Skeletal muscle tissue (tissue), 4 donors: Measurements from ENCODE around the gene DLGAP1. TPM values are rescaled to one million over a fixed set of nuclear protein-coding genes. Genes with fewer than 3 reads are reported as not detected.

Experiments used
- H3K27ac ChIP-seq: one replicate; pipeline ENCODE4 v1.7.0; 2013; ENCODE audit warnings: mild to moderate bottlenecking, low read depth, low read length, inconsistent platforms
- H3K27me3 ChIP-seq, 3 donors: one replicate each; pipeline ENCODE4 v1.7.0; 2013; ENCODE audit warnings: low read length in 3 of 3; ENCODE audit not compliant: control insufficient read depth in 3 of 3, insufficient read depth in 3 of 3
- H3K36me3 ChIP-seq, 3 donors: one replicate each; pipeline ENCODE4 v1.7.0; 2013; ENCODE audit warnings: low read length in 3 of 3; ENCODE audit not compliant: control insufficient read depth in 3 of 3, insufficient read depth in 3 of 3
- H3K4me1 ChIP-seq, 3 donors: one replicate each; pipeline ENCODE4 v1.7.0; 2013; ENCODE audit warnings: low read length in 3 of 3, mild to moderate bottlenecking in 3 of 3; ENCODE audit not compliant: control insufficient read depth in 3 of 3, insufficient read depth in 3 of 3
- H3K4me3 ChIP-seq, 3 donors: one replicate each; pipeline ENCODE4 v1.7.0; 2013; ENCODE audit warnings: low read length in 3 of 3
- H3K9ac ChIP-seq, 3 donors: one replicate each; pipeline ENCODE4 v1.7.0; 2013; ENCODE audit warnings: low read length in 3 of 3, mild to moderate bottlenecking in 3 of 3, moderate library complexity in 2 of 3, low read depth in 1 of 3
- H3K9me3 ChIP-seq, 3 donors: one replicate each; pipeline ENCODE4 v1.7.0; 2013; ENCODE audit warnings: low read length in 3 of 3; ENCODE audit not compliant: control insufficient read depth in 3 of 3
- total RNA-seq: library from RNA; depleted of rRNA; stranded (reverse); fragments of >200 nt; gene quantifications from one replicate; pipeline ENCODE4 v1.2.3, GENCODE V29; 2014
- donor health status: Osteomylitis.

The DLGAP1 gene
- total RNA-seq, 1 donor from 2014 or later: 0.52 TPM

DNA sequence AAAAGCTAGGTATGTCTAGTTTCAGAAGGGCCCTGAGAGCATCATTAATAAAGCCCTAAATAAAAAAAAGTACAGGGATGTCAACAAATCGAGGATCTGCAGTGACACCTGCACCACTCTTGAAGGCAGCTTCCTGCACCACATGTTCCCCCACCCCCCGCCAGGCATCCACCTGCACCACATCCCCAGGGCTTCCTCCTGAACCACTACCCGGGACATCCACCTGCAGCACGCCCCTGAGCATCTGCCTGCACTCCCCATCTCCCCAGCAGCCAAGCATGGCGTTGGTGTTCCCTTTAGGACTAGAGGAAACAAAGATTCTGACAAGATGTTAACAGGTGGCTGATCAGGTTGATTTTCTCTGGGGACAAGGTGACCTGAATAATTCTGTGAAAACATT is 55.2 kb downstream of the DLGAP1 start:
- H3K27ac ChIP-seq: no peak overlapping the region
- H3K9ac ChIP-seq: no peak overlapping the region
- no peak overlapping the region for H3K4me3 ChIP-seq
- no peaks in the 10 kb centered on the region for H3K36me3 ChIP-seq
- no peaks in the 10 kb centered on the region for H3K4me1 ChIP-seq
- no peaks in the 10 kb centered on the region for H3K9me3 ChIP-seq
- H3K27me3 ChIP-seq: no peaks in the 10 kb centered on the region

DNA sequence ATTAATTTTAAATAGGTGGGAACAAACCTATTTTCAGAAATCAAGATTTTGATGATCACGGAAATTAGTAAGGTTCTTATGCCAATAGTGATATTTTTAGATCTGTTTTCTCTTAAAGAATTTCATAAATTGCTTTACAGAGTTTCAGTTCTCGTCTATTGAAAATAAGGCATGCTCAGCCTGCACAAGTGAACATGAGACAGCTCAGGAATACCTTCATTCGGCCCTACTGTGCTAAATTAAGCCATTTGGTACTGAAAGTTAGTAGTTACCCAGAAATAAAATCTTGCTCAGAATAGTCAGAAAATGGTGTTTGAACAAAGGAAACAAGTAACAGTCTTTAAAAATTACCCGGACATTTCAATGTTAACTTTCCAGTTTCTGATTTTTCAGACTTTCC is 60.4 kb downstream of the DLGAP1 start:
- no peaks in the 10 kb centered on the region for H3K27me3 ChIP-seq
- H3K36me3 ChIP-seq: no peaks in the 10 kb centered on the region
- H3K4me1 ChIP-seq: no peaks in the 10 kb centered on the region
- no peaks in the 10 kb centered on the region for H3K9me3 ChIP-seq
- no peak overlapping the region for H3K27ac ChIP-seq
- no peak overlapping the region for H3K4me3 ChIP-seq
- H3K9ac ChIP-seq: no peak overlapping the region

DNA sequence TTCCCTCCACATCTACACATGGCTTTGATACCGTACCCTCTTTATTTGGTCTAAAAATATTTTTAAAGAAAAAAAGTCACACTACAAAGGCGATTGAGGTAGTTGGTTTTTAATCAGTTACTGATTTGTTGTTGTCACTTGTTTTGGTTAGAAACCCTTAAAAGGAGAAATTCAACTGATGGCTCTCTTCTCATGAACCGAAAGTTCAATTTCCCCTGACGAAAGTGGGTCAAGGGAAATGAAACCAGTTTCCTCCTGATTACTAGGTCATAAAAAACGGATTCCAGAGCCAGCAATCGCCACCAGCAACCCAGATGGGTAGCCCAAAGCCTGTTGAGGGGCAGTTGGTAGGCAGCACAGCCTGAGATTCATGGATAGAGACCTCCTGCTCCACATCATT is 63.2 kb downstream of the DLGAP1 start:
- no peak overlapping the region for H3K4me3 ChIP-seq
- no peaks in the 10 kb centered on the region for H3K9me3 ChIP-seq
- no peak overlapping the region for H3K27ac ChIP-seq
- no peaks in the 10 kb centered on the region for H3K4me1 ChIP-seq
- H3K27me3 ChIP-seq: no peaks in the 10 kb centered on the region
- no peak overlapping the region for H3K9ac ChIP-seq
- H3K36me3 ChIP-seq: no peaks in the 10 kb centered on the region

DNA sequence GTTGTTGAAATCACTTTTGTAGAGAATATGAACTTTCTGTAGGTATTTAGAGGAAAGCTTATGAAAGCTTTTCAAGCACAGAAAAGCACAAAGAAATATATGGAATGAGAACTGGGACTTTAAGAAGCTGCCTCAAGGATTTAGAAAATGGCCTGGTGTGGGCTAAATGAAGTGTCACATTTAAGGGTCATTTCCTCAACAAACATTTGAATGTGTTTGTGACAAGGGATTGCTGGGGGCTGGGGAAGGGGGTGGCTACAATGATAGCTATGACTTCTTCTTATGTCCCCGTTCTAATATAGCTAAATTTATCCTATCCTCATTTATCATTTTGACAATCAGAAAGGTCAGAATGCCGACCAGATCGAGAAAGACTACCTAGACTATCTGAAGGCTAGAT is 69.2 kb downstream of the DLGAP1 start:
- H3K4me1 ChIP-seq: no peaks in the 10 kb centered on the region
- H3K4me3 ChIP-seq: no peak overlapping the region
- no peaks in the 10 kb centered on the region for H3K9me3 ChIP-seq
- no peak overlapping the region for H3K27ac ChIP-seq
- H3K36me3 ChIP-seq: no peaks in the 10 kb centered on the region
- H3K27me3 ChIP-seq: no peaks in the 10 kb centered on the region
- no peak overlapping the region for H3K9ac ChIP-seq

DNA sequence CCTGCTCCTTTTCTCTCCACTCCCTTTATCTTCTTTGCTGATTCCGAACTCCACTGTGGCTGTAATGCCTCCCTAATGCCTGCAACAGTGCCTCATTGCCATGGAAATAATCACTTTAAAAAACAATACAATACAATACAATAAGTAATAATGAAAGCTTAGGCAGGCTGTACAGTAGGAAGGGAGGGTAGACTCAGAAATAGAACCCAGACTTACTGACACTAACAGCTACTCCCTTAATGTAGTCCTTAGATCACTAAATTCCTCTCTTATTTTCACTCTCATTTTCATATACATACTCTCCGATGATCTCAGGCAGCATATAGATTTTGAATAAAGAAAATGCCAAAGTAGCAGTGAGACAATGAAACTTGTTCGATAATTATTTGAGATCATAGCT is 70.2 kb downstream of the DLGAP1 start:
- Histone ChIP-seq H3K27me3 (no peaks in the 10 kb centered on the region), H3K4me3 (no peak overlapping the region), H3K4me1 (no peaks in the 10 kb centered on the region), H3K9ac (no peak overlapping the region), H3K9me3 (no peaks in the 10 kb centered on the region), H3K36me3 (no peaks in the 10 kb centered on the region), H3K27ac (no peak overlapping the region)

DNA sequence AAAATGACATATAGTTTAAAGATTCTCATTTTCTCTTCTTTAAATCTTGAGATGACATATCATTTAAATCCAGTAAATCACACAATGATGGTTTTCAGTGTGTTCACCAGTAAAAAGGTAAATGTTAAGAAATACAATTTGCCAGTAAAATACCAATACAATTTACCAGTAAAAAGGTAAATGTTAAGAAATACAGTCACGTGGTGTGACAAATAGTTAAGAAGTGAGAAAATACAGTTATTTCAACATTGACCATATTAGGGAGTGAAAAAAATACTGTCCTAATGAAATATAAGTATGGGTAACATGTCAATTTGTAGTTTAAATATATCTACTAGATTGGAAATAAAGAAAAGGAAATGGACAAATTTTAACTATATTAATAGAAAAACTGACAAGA is 80.5 kb downstream of the DLGAP1 start:
- no peaks in the 10 kb centered on the region for H3K4me1 ChIP-seq
- H3K9ac ChIP-seq: no peak overlapping the region
- H3K36me3 ChIP-seq: no peaks in the 10 kb centered on the region
- no peaks in the 10 kb centered on the region for H3K27me3 ChIP-seq
- no peak overlapping the region for H3K4me3 ChIP-seq
- H3K27ac ChIP-seq: no peak overlapping the region
- H3K9me3 ChIP-seq: no peaks in the 10 kb centered on the region

DNA sequence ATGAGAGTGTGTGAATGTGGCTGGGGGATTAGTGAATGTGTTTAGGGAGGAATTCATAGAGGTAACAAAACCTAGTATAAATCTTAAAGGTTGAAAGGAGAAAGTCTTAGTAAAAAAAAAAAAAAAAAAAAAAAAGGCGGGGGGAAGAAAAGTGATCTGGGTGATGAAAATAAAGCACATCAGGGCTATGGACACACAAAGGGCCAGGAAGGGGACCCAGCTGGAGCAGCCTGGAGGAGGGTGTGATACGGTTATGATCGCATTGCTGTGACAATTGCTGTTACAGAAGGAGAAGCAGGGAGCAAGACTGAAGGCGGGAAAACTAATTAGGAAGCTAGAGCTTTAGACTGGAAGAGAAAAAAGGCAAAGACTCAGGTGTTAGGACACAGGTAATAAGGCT is 85.4 kb downstream of the DLGAP1 start:
- Histone ChIP-seq H3K27me3 (no peaks in the 10 kb centered on the region), H3K36me3 (no peaks in the 10 kb centered on the region), H3K4me1 (no peaks in the 10 kb centered on the region), H3K4me3 (no peak overlapping the region), H3K9ac (no peak overlapping the region), H3K27ac (no peak overlapping the region), H3K9me3 (no peaks in the 10 kb centered on the region)

DNA sequence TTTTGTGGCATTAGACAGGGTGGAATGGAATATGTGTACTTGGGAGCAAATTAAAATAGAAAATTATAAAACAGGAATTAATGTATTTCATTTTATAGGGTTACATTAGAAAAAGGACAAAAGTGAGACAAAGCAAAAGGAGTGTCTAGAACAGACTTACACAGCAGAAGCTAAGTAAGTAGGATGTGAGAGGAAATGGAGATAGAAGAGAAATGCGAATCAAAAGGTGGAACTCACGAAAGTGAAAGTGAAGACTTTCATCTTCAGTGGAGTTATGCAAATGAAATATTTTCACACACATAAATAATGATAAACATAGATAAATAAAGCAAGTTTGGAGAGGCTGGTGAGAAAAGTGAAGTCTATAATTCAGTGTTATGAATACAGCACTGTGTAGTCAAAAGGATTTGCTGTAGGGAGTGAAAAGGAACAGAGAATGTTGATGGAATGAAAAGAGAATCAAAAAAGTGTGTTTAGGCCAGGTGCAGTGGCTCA is 94.8 kb downstream of the DLGAP1 start:
- Histone ChIP-seq H3K4me1 (no peaks in the 10 kb centered on the region), H3K9ac (no peak overlapping the region), H3K9me3 (peaks cover 0 to 4% (median 0%) of the 10 kb centered on the region in 3 donors), H3K4me3 (no peak overlapping the region), H3K27me3 (no peaks in the 10 kb centered on the region), H3K27ac (no peak overlapping the region), H3K36me3 (no peaks in the 10 kb centered on the region)

DNA sequence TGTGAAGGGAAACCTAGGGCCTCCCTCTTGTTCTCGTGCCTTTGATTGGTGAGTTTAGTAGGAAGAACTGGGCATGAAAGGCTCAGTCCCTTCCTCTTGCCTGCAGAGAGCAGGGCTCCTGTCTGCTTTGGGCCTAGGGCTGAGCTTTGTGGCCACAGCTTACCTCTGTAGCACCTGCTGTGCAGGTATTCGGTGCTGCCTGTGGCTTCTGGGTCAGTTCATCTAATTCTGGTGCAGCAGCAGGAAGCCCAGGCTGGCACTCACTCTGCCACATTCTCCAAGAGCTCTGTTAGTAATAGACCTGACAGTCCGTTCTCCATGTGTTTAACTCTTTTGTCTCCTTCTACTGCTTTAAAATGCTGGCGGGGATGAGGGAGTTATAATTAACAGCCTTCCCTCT is 96.5 kb downstream of the DLGAP1 start:
- no peaks in the 10 kb centered on the region for H3K36me3 ChIP-seq
- no peaks in the 10 kb centered on the region for H3K27me3 ChIP-seq
- H3K4me1 ChIP-seq: no peaks in the 10 kb centered on the region
- no peak overlapping the region for H3K4me3 ChIP-seq
- H3K27ac ChIP-seq: no peak overlapping the region
- peaks cover 0 to 4% (median 0%) of the 10 kb centered on the region in 3 donors for H3K9me3 ChIP-seq
- no peak overlapping the region for H3K9ac ChIP-seq

DNA sequence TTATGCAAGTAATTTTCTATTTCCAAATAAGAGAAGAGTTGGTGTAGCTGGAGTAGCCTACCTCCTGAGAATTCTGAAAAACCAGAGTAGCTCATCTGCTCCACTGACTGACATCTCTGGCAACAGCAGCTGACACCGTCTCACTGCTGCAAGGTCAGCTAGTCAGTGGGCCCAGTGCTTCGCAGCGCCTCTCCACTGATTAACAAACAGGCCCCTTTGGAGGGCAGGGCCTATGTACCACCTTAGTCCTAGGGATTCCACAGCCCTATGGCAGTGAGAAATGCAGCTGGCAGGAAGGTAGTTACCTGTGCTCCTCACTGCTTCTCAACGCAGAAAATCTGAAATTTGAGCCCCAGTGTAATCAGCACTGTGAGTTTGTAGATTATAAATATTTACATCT is 97.5 kb downstream of the DLGAP1 start:
- Histone ChIP-seq H3K9ac (no peak overlapping the region), H3K27ac (no peak overlapping the region), H3K9me3 (no peaks in the 10 kb centered on the region), H3K4me1 (no peaks in the 10 kb centered on the region), H3K36me3 (no peaks in the 10 kb centered on the region), H3K4me3 (no peak overlapping the region), H3K27me3 (no peaks in the 10 kb centered on the region)

DNA sequence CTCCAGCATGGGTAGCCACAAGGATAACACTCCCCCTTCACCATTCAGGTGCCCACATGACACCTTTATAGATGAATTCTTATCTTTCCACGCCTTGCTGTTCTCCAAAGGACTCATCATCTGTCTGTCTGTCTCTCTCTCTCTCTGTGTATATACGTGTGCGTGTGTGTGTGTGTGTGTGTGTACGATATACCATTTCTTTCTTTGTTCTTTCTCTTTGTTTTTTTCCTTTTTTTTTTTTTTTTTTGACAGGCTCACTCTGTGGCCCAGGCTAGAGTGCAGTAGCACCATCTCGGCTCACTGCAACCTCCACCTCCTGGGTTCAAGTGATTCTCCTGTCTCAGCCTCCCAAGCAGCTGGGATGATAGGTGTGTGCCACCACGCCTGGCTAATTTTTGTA is 98.2 kb downstream of the DLGAP1 start:
- Histone ChIP-seq H3K27ac (no peak overlapping the region), H3K27me3 (no peaks in the 10 kb centered on the region), H3K36me3 (no peaks in the 10 kb centered on the region), H3K4me1 (no peaks in the 10 kb centered on the region), H3K9ac (no peak overlapping the region), H3K4me3 (no peak overlapping the region), H3K9me3 (no peaks in the 10 kb centered on the region)
